WI38 (cell line): ENCODE measurements around the gene CLDN12.

Experiments
- H3K4me3 ChIP-seq: 2 replicates; pipeline ENCODE4 v1.5.1; 2011; ENCODE audit warnings: low read depth, mild to moderate bottlenecking, control low read depth, low read length
- CTCF ChIP-seq: IDR thresholded peaks from 2 replicates; pipeline ENCODE4 v1.5.1; 2012; ENCODE audit warnings: low read depth, mild to moderate bottlenecking, control low read depth, low read length

CLDN12 gene

GRCh38 chr7:90403174-90404113 lies at the start of gene CLDN12:
Gene CLDN12 (plus strand): TSS chr7:90403461. CDS start chr7:90412677, 9,216 bp downstream.
- H3K4me3 ChIP-seq = peak within 1 kb of the TSS; percentile 74
- no peak for TF ChIP-seq CTCF

GRCh38 chr7:90383422-90383821 lies 19.8 kb upstream of the CLDN12 start:
- no peak overlapping the region for H3K4me3 ChIP-seq
- no peak for TF ChIP-seq CTCF

GRCh38 chr7:90383861-90384260 lies 19.4 kb upstream of the CLDN12 start:
- no peak for TF ChIP-seq CTCF
- H3K4me3 ChIP-seq = no peak overlapping the region

GRCh38 chr7:90384433-90384832 lies 18.8 kb upstream of the CLDN12 start:
- no peak overlapping the region for H3K4me3 ChIP-seq
- TF ChIP-seq CTCF = no peak

GRCh38 chr7:90387470-90388240 lies 15.6 kb upstream of the CLDN12 start:
- TF ChIP-seq CTCF = no peak
- H3K4me3 ChIP-seq = no peak overlapping the region

- no peak for TF ChIP-seq CTCF
- H3K4me3 ChIP-seq = no peak overlapping the region
These were observed 12.3 kb upstream of the CLDN12 start for GRCh38 chr7:90390926-90391325.

GRCh38 chr7:90391488-90391887 lies 11.8 kb upstream of the CLDN12 start:
- H3K4me3 ChIP-seq = no peak overlapping the region
- no peak for TF ChIP-seq CTCF
